ENCODE measurements around the gene C1QA. TPM values are rescaled to one million over a fixed set of nuclear protein-coding genes. Genes with fewer than 3 reads are reported as not detected.

Gene C1QA
- total RNA-seq, 1 donor from 2014 or later = not detected

DNA sequence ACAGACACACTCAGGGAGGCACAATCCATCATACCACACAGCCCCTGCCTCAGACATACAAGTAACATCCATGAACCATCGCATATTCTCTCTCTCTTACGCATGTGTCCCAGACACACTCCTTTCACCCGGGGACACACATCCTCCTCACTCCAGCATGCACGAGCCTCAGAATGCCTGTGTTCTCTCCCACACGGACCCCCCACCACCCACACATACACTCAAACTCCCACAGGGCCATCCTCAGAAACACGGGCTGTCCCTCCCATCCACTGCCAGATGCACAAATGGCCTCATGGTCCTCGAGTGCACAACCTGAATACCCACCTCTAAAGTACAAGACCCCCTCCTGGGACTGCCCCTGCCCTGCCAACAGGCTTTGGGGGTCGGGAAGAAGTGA is 4.8 kb downstream of the C1QA start:
- Mint-ChIP-seq H3K36me3 (ENCODE audit: low read depth) (no peaks in the 10 kb centered on the region), H3K4me1 (no peaks in the 10 kb centered on the region), H3K27ac (no peak overlapping the region), H3K9me3 (no peaks in the 10 kb centered on the region), H3K27me3 (no peaks in the 10 kb centered on the region), H3K4me3 (no peak overlapping the region)
- DNase-seq = no peak
- intact Hi-C loops (cut with micrococcal nuclease) = loop anchor here (5.0 kb wide), 1 partner anchor 509 kb away; no protein-coding TSS in a partner anchor

DNA sequence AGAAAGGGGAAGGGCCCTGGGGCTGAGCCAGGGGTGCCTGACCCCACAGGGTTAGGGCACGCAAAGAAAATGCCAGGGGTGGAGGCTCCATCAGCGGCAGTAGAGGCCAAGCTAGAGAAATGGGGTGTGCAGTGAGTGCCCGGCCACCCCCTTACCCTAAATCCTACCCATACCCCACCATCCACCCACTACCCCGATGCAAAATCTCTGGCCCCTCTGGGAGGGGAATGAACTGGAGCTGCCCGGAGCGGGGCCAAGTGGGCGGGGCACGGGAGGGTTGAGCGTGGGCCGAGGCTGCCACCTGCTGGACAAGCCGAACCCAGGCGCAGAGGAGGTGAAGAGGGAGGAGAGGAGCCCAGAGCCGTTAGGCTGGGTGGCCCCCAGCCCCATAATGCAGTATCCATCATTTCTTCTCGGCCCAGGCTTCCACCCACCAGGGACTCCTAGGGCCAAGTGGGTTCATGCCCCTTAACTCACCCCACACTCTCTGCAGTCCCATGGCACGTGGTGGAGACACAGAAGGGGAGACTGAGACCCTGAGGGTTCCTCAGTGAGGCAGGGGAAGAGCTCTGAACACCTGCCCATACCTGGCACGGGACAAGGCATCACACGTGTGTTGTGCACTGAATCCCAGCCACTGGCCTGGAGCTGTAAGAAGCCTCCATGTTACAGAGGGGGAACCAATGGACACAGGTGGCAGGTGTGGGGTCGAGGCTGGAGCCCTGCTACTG is 5.6 kb downstream of the C1QA start:
- Mint-ChIP-seq H3K36me3 (ENCODE audit: low read depth) (no peaks in the 10 kb centered on the region), H3K9me3 (no peaks in the 10 kb centered on the region), H3K27me3 (no peaks in the 10 kb centered on the region), H3K27ac (no peak overlapping the region), H3K4me3 (no peak overlapping the region), H3K4me1 (no peaks in the 10 kb centered on the region)
- peak; percentile 90 for DNase-seq
- intact Hi-C loops (cut with micrococcal nuclease) = loop anchor here (1.0 to 5.0 kb wide), 2 partner anchors 222 to 510 kb away; no protein-coding TSS in a partner anchor

DNA sequence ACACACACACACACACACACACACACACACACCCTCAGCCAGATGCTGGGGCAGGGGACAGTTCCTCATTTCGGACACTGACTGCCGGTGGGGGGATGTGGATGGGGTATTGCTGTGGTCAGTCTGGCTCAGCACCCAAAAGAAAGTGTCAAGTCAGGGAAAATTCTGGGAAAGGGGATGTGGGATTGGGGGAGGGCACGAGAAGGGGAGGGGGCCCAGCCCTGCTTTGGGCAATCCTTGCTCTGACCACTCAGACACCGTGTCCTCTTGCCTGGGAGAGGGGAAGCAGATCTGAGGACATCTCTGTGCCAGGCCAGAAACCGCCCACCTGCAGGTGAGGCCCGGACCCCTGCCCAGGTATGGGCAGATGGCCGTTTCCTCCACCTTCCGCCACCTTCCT is 7.0 kb downstream of the C1QA start, which contains the start of gene C1QC:
Gene C1QC (plus strand): TSS at position 253 of the 400 bp plus-strand sequence. CDS start 391 bp downstream, outside the sequence.
- Mint-ChIP-seq H3K36me3 (ENCODE audit: low read depth) (no peaks in the 10 kb centered on the region), H3K27me3 (no peaks in the 10 kb centered on the region), H3K9me3 (no peaks in the 10 kb centered on the region), H3K4me3 (no peak within 1 kb of the TSS), H3K27ac (no peak within 1 kb of the TSS), H3K4me1 (no peaks in the 10 kb centered on the region)
- intact Hi-C loops (cut with micrococcal nuclease) = loop anchor here (5.0 kb wide), 1 partner anchor 511 kb away; no protein-coding TSS in a partner anchor
- no peak for DNase-seq

DNA sequence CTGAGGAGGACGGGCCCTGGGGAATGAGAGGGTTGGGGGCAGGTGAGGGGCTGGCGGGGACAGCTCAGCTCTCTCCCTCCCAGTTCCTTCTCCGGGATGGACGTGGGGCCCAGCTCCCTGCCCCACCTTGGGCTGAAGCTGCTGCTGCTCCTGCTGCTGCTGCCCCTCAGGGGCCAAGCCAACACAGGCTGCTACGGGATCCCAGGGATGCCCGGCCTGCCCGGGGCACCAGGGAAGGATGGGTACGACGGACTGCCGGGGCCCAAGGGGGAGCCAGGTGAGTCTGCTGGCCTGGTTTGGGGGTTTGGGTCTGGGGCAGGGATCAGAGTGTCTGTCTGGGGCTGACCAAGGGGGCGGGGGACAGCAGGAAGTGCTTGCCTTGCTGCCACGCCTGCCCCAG is 7.5 kb downstream of the C1QA start:
- intact Hi-C loops (cut with micrococcal nuclease) = loop anchor here (5.0 kb wide), 1 partner anchor 512 kb away; no protein-coding TSS in a partner anchor
- DNase-seq = no peak
- no peaks in the 10 kb centered on the region for H3K36me3 Mint-ChIP-seq (ENCODE audit: low read depth)
- H3K27me3 Mint-ChIP-seq = no peaks in the 10 kb centered on the region
- no peak overlapping the region for H3K4me3 Mint-ChIP-seq
- H3K4me1 Mint-ChIP-seq = no peaks in the 10 kb centered on the region
- no peaks in the 10 kb centered on the region for H3K9me3 Mint-ChIP-seq
- H3K27ac Mint-ChIP-seq = no peak overlapping the region

DNA sequence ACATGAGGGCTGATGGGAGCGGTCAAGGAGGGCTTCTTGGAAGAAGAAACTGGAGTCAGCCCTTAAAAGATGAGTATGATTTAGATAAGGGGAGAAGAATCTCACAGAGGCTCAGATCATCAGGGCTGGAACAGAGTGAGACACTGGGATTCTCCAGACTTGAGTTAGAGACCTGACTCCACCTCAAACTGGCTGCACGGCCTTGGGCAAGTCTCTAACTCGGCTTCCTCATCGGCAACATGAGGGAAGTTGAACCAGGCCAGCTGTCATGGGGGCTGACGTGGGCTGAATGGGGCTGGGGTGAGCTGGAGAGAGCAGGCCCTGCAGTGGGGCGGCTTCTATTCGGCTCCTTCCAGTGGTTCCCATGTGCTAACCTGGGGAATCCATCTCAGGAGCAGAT is 9.5 kb downstream of the C1QA start:
- no peak for DNase-seq
- Mint-ChIP-seq H3K27ac (no peak overlapping the region), H3K4me3 (no peak overlapping the region), H3K4me1 (no peaks in the 10 kb centered on the region), H3K9me3 (no peaks in the 10 kb centered on the region), H3K27me3 (no peaks in the 10 kb centered on the region), H3K36me3 (ENCODE audit: low read depth) (no peaks in the 10 kb centered on the region)
- intact Hi-C loops (cut with micrococcal nuclease) = no loop called here

DNA sequence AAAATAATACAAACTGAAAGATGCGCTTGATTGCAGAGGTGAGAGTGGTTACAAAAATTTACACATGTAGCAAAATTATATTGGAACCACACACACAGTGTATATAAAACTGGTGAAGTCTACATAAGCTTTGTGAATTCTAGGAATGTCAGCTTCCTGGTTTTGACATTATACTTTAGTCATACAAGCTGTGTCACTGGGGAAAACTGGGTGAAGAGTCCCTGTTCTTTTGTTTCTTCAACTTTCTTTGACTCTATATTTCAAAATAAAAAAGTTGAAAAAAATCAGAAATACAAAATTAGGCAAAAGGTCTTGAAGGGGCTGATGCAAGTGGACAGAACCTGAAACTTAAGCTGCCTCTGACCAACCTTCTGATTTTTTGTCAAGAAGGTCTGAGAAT is 10.0 kb downstream of the C1QA start:
- intact Hi-C loops (cut with micrococcal nuclease) = no loop called here
- DNase-seq = no peak
- Mint-ChIP-seq H3K27me3 (no peaks in the 10 kb centered on the region), H3K4me1 (no peaks in the 10 kb centered on the region), H3K36me3 (ENCODE audit: low read depth) (no peaks in the 10 kb centered on the region), H3K27ac (no peak overlapping the region), H3K4me3 (no peak overlapping the region), H3K9me3 (no peaks in the 10 kb centered on the region)

DNA sequence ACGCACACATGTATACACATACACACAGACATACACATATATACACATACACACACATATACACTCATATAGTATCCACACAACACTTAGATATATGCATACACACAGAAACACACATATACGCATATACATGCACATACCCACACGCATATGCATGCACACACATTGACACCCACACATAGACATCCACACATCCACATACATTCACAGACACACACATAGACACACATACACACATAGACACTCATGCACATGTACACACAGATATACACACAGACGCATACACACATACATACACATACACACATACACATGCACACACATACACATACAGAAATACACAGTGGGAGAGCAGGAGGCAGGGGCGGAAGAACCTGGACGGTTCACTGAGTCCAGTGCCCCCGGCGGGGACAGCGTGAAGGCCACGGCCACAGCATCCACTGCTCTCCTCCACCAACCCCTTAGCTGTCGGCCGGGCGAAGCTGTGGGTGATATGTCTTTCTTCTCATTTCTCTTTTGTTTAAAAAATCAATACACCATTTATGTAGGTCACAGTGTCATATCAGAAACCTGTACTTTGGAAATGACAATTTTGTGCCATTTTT is 13.8 kb downstream of the C1QA start:
- DNase-seq = no peak
- Mint-ChIP-seq H3K9me3 (no peaks in the 10 kb centered on the region), H3K4me1 (no peaks in the 10 kb centered on the region), H3K27ac (no peak overlapping the region), H3K4me3 (no peak overlapping the region), H3K27me3 (no peaks in the 10 kb centered on the region), H3K36me3 (ENCODE audit: low read depth) (no peaks in the 10 kb centered on the region)
- intact Hi-C loops (cut with micrococcal nuclease) = no loop called here

DNA sequence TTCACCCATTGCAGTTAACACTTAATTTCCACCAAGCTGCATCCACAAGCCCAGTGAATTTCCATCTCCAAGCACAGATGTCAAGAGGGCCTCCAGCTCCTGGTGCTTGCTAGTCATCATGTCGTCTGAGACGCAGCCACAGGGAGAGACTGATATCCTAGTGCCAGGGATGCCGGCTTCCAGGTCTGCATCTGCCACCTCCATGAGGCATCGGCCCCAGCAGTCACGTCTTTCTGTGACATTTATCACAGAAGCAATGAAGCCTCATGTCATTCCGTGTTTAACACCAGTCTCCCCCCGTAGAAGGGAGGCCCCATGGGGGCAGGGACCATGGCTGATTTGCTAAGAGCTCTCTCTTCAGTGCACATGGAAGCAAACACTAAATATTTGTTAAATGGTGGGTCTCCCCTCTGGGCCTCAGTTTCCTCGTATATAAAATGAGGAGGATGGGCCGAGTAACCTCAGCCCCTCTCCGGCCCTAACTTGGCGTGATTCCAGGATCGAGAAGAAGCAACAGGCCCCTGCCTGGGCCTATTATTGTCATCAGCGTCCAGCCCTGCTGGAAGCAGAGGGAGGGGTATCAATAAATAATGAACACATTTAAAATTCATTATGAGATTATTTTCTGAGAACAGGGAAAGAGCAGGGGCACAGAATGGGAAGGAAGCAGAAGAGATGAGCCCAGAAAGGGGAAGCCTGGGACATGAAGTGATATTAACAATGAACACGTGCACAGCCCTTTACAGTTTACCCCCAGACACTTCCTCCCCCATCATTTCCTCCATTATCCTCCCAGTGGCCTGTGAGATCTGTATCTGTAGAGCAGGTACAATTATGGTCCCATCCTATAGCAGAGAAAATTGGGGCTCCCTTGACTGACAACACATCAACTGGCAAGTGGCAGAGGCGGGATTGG is 15.8 kb downstream of the C1QA start:
- no peak for DNase-seq
- Mint-ChIP-seq H3K4me1 (no peaks in the 10 kb centered on the region), H3K9me3 (no peaks in the 10 kb centered on the region), H3K27ac (no peak overlapping the region), H3K27me3 (no peaks in the 10 kb centered on the region), H3K36me3 (ENCODE audit: low read depth) (no peaks in the 10 kb centered on the region), H3K4me3 (no peak overlapping the region)
- intact Hi-C loops (cut with micrococcal nuclease) = no loop called here

DNA sequence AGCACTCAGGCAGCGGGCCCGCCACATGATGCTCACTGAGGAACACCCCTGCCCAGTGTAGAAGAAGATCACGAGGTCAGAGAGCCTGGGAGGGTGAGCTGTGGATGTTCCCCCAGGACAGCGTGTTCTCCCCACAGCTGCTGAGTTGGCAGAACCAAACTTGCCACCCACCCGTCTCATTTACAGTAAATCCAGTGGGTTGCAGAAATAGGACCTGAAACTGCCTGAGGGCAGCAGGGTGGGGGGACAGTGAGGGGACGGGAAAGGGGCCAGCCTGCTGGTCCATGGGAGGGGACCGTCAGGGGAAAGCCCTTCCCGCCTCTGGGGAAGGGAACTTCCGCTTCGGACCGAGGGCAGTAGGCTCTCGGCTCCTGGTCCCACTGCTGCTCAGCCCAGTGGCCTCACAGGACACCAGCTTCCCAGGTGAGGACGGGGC is 16.5 kb downstream of the C1QA start, which contains the start of gene C1QB:
Gene C1QB (plus strand): TSS at position 356 of the 436 bp plus-strand sequence. CDS start 6,227 bp downstream, outside the sequence.
- intact Hi-C loops (cut with micrococcal nuclease) = no loop called here
- no peak for DNase-seq
- Mint-ChIP-seq H3K4me1 (no peaks in the 10 kb centered on the region), H3K27me3 (no peaks in the 10 kb centered on the region), H3K27ac (no peak within 1 kb of the TSS), H3K9me3 (no peaks in the 10 kb centered on the region), H3K36me3 (ENCODE audit: low read depth) (no peaks in the 10 kb centered on the region), H3K4me3 (no peak within 1 kb of the TSS)

DNA sequence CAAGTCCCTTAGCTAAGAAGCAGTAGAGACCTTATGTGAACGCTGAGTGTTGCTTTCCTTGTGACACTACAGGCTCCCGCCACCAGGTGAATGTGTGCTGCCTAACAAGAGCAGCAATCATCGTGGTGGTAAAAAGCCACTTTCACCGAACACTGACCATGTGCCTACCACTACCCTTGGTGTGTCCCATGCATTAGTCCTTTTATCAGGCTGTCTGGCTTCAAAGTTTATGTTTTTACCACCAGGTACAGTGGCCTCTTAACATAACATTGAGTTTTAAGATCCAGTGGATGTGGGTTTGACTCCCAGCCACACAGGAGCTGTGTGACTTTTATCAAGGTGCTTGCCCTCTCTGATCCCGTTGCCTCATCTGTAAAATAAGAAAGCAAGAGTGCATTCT is 18.3 kb downstream of the C1QA start:
- DNase-seq = no peak
- no peaks in the 10 kb centered on the region for H3K4me1 Mint-ChIP-seq
- intact Hi-C loops (cut with micrococcal nuclease) = no loop called here
- no peaks in the 10 kb centered on the region for H3K9me3 Mint-ChIP-seq
- no peaks in the 10 kb centered on the region for H3K36me3 Mint-ChIP-seq (ENCODE audit: low read depth)
- no peaks in the 10 kb centered on the region for H3K27me3 Mint-ChIP-seq
- no peak overlapping the region for H3K4me3 Mint-ChIP-seq
- H3K27ac Mint-ChIP-seq = no peak overlapping the region

DNA sequence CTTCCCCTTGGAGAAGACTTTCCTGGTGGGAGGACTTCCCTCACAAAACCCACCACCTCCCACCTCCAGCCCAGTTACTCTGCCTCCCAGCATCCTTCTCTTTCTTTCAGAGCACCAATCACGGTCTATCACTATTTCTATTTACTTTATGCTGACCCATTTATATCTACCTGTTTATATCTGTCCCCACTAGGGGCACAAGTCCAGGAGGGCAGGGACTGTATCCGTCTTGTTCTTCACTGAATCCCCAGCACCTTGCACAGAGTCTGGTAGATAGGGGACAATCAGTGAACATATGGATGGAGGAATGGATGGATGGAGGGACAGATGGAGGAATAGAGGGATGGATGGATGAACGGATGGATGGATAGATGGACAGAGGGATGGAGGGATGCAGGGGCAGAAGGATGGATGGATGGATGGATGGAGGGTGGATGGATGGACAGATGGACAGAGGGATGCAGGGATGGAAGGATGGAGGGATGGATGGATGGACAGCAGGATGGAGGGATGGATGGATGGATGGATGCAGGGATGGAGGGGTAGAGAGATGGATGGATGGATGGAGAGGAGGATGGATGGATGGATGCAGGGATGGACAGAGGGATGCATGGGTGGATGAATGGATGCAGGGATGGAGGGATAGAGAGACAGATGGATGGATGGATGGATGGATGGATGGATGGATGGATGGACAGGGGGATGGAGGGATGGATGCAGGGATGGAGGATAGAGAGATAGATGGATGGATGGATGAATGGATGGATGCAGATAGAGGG is 22.1 kb downstream of the C1QA start:
- intact Hi-C loops (cut with micrococcal nuclease) = no loop called here
- H3K27me3 Mint-ChIP-seq = no peaks in the 10 kb centered on the region
- H3K4me1 Mint-ChIP-seq = no peaks in the 10 kb centered on the region

DNA sequence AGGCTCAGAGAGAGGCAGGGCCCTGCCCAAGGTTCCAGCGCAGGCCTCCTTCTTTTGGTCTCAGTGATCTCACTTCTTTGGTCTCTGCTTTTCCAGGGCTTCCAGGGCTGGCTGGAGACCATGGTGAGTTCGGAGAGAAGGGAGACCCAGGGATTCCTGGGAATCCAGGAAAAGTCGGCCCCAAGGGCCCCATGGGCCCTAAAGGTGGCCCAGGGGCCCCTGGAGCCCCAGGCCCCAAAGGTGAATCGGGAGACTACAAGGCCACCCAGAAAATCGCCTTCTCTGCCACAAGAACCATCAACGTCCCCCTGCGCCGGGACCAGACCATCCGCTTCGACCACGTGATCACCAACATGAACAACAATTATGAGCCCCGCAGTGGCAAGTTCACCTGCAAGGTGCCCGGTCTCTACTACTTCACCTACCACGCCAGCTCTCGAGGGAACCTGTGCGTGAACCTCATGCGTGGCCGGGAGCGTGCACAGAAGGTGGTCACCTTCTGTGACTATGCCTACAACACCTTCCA is 24.4 kb downstream of the C1QA start:
- Mint-ChIP-seq H3K27ac (no peak overlapping the region), H3K27me3 (no peaks in the 10 kb centered on the region), H3K4me1 (no peaks in the 10 kb centered on the region), H3K36me3 (ENCODE audit: low read depth) (no peaks in the 10 kb centered on the region), H3K9me3 (no peaks in the 10 kb centered on the region), H3K4me3 (no peak overlapping the region)
- intact Hi-C loops (cut with micrococcal nuclease) = no loop called here
- DNase-seq = no peak

More for the DNA sequence above, 22.1 kb downstream of the C1QA start:
- H3K27ac Mint-ChIP-seq = no peak overlapping the region
- H3K4me3 Mint-ChIP-seq = no peak overlapping the region
- no peaks in the 10 kb centered on the region for H3K9me3 Mint-ChIP-seq
- no peak for DNase-seq
- H3K36me3 Mint-ChIP-seq (ENCODE audit: low read depth) = no peaks in the 10 kb centered on the region

DNA sequence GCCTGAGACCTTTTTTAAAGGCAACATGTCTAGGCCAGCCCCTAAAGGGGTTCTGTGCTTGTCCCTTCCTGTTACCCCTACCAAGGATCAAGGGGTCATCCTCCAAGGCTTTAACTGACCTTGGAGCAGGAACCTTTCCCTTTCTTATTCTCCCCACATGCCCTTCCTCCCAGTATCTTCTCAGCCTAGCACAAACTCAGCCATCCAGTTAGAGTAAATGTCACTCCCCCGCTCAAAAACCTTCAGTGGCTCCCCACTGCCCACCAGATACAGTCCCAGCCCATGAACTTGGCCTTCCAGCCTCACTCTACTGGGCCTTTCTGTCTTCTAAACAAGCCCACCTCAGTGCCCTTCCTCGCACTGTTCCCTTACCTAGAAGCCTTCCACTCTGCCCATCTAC is 25.5 kb downstream of the C1QA start:
- no peaks in the 10 kb centered on the region for H3K27me3 Mint-ChIP-seq
- no peak for DNase-seq
- intact Hi-C loops (cut with micrococcal nuclease) = no loop called here
- H3K27ac Mint-ChIP-seq = no peak overlapping the region
- H3K36me3 Mint-ChIP-seq (ENCODE audit: low read depth) = no peaks in the 10 kb centered on the region
- no peaks in the 10 kb centered on the region for H3K4me1 Mint-ChIP-seq
- H3K9me3 Mint-ChIP-seq = no peaks in the 10 kb centered on the region
- no peak overlapping the region for H3K4me3 Mint-ChIP-seq

Data from activated CD4-positive, alpha-beta T cell treated with anti-CD3 and anti-CD28 coated beads, Interleukin-2, amount 10 ng/mL, durations not matched to agents 24 days and 14 days (primary cell).